ENCODE data around the gene PRKAG2.

The PRKAG2 gene

GRCh38 chr7:151806952-151807775 lies 69.8 kb downstream of the PRKAG2 start:
- no peak overlapping the region for H2BK15ac ChIP-seq (ENCODE audit: low read length)
- peaks cover 0 to 46% (median 0%) of the 10 kb centered on the region in 3 experiments for H3K27me3 ChIP-seq (ENCODE audit: control insufficient read depth in 3 of 3, insufficient read depth in 3 of 3, low read depth in 1 of 3, low read length in 3 of 3)
- no peak overlapping the region for H2AFZ ChIP-seq (ENCODE audit: low read length)
- no peak overlapping the region for H3K4me3 ChIP-seq (ENCODE audit: low read length in 2 of 2)
- H2BK5ac ChIP-seq (ENCODE audit: low read length): no peak overlapping the region
- no peak overlapping the region for H2AK5ac ChIP-seq (ENCODE audit: low read depth, low read length)
- no CpG with 5 or more reads among the region's 19 CpGs for WGBS, 2 donors (ENCODE audit: extremely low coverage in 2 of 2, insufficient read length in 2 of 2, insufficient replicate concordance in 1 of 2)
- peaks cover 0 to 2% of the 10 kb centered on the region in 2 donors for H3K4me1 ChIP-seq (ENCODE audit: control insufficient read depth in 2 of 2, insufficient read depth in 1 of 2, low read depth in 1 of 2, low read length in 2 of 2)
- H2BK12ac ChIP-seq (ENCODE audit: low read length): no peak overlapping the region
- no peak overlapping the region for H3K9ac ChIP-seq (ENCODE audit: low read depth, low read length, poor library complexity)
- H3K9me3 ChIP-seq (replicated peaks in 1 of 2; ENCODE audit: control insufficient read depth in 2 of 2, insufficient read depth in 1 of 2, low read depth in 1 of 2, low read length in 2 of 2): no peaks in the 10 kb centered on the region
- no peaks in the 10 kb centered on the region for H3K36me3 ChIP-seq (replicated peaks in 1 of 2; ENCODE audit: control insufficient read depth in 2 of 2, insufficient read depth in 2 of 2, low read length in 2 of 2)
- H3K4me2 ChIP-seq (ENCODE audit: insufficient read depth, low read length, poor library complexity, severe bottlenecking): no peak overlapping the region
- H2BK120ac ChIP-seq (ENCODE audit: low read depth, low read length): no peak overlapping the region
- H3K23ac ChIP-seq (ENCODE audit: low read depth, low read length, poor library complexity): no peak overlapping the region
- no peak overlapping the region for H3K14ac ChIP-seq (ENCODE audit: low read length)
- H3K4ac ChIP-seq (ENCODE audit: low read length): no peak overlapping the region
- no peak overlapping the region for H3K27ac ChIP-seq (replicated peaks; ENCODE audit: low read length)
- no peak overlapping the region for H3K18ac ChIP-seq (ENCODE audit: low read length)
- DNase-seq (ENCODE audit: low spot score): no peak
- no peak overlapping the region for H4K8ac ChIP-seq (ENCODE audit: low read depth, low read length)
- H3K79me1 ChIP-seq (ENCODE audit: low read depth, low read length): no peaks in the 10 kb centered on the region
- H4K91ac ChIP-seq (ENCODE audit: low read depth, low read length, poor library complexity): no peak overlapping the region

- Histone ChIP-seq H2AFZ (ENCODE audit: low read length) (no peak overlapping the region), H3K27ac (replicated peaks; ENCODE audit: low read length) (no peak overlapping the region), H3K36me3 (replicated peaks in 1 of 2; ENCODE audit: control insufficient read depth in 2 of 2, insufficient read depth in 2 of 2, low read length in 2 of 2) (no peaks in the 10 kb centered on the region), H3K4ac (ENCODE audit: low read length) (no peak overlapping the region), H2AK5ac (ENCODE audit: low read depth, low read length) (no peak overlapping the region), H2BK12ac (ENCODE audit: low read length) (no peak overlapping the region), H3K9me3 (replicated peaks in 1 of 2; ENCODE audit: control insufficient read depth in 2 of 2, insufficient read depth in 1 of 2, low read depth in 1 of 2, low read length in 2 of 2) (no peaks in the 10 kb centered on the region), H2BK120ac (ENCODE audit: low read depth, low read length) (no peak overlapping the region), H3K79me1 (ENCODE audit: low read depth, low read length) (no peaks in the 10 kb centered on the region), H3K4me3 (ENCODE audit: low read length in 2 of 2) (no peak overlapping the region), H3K18ac (ENCODE audit: low read length) (no peak overlapping the region), H4K8ac (ENCODE audit: low read depth, low read length) (no peak overlapping the region), H2BK15ac (ENCODE audit: low read length) (no peak overlapping the region), H3K9ac (ENCODE audit: low read depth, low read length, poor library complexity) (no peak overlapping the region), H4K91ac (ENCODE audit: low read depth, low read length, poor library complexity) (no peak overlapping the region), H3K4me2 (ENCODE audit: insufficient read depth, low read length, poor library complexity, severe bottlenecking) (no peak overlapping the region), H3K4me1 (ENCODE audit: control insufficient read depth in 2 of 2, insufficient read depth in 1 of 2, low read depth in 1 of 2, low read length in 2 of 2) (peaks cover 0 to 2% of the 10 kb centered on the region in 2 donors), H3K23ac (ENCODE audit: low read depth, low read length, poor library complexity) (no peak overlapping the region), H2BK5ac (ENCODE audit: low read length) (no peak overlapping the region), H3K14ac (ENCODE audit: low read length) (no peak overlapping the region), H3K27me3 (ENCODE audit: control insufficient read depth in 3 of 3, insufficient read depth in 3 of 3, low read depth in 1 of 3, low read length in 3 of 3) (peaks cover 0 to 38% (median 0%) of the 10 kb centered on the region in 3 experiments)
- DNase-seq (ENCODE audit: low spot score): no peak
- WGBS, 2 donors (ENCODE audit: extremely low coverage in 2 of 2, insufficient read length in 2 of 2, insufficient replicate concordance in 1 of 2): no CpG with 5 or more reads among the region's 8 CpGs
Observed at GRCh38 chr7:151806204-151806603, 70.7 kb downstream of the PRKAG2 start.

GRCh38 chr7:151805191-151805590 lies 71.7 kb downstream of the PRKAG2 start:
- no peak overlapping the region for H3K23ac ChIP-seq (ENCODE audit: low read depth, low read length, poor library complexity)
- no peak overlapping the region for H2BK15ac ChIP-seq (ENCODE audit: low read length)
- H3K79me1 ChIP-seq (ENCODE audit: low read depth, low read length): no peaks in the 10 kb centered on the region
- H3K27me3 ChIP-seq (ENCODE audit: control insufficient read depth in 3 of 3, insufficient read depth in 3 of 3, low read depth in 1 of 3, low read length in 3 of 3): peaks cover 0 to 31% (median 0%) of the 10 kb centered on the region in 3 experiments
- H3K9ac ChIP-seq (ENCODE audit: low read depth, low read length, poor library complexity): no peak overlapping the region
- DNase-seq (ENCODE audit: low spot score): no peak
- peak overlapping the region; percentile 13 for H2AK5ac ChIP-seq (ENCODE audit: low read depth, low read length)
- no peaks in the 10 kb centered on the region for H3K9me3 ChIP-seq (replicated peaks in 1 of 2; ENCODE audit: control insufficient read depth in 2 of 2, insufficient read depth in 1 of 2, low read depth in 1 of 2, low read length in 2 of 2)
- H3K18ac ChIP-seq (ENCODE audit: low read length): peak overlapping the region; percentile 68
- H2AFZ ChIP-seq (ENCODE audit: low read length): no peak overlapping the region
- H3K36me3 ChIP-seq (replicated peaks in 1 of 2; ENCODE audit: control insufficient read depth in 2 of 2, insufficient read depth in 2 of 2, low read length in 2 of 2): no peaks in the 10 kb centered on the region
- H4K8ac ChIP-seq (ENCODE audit: low read depth, low read length): no peak overlapping the region
- H2BK5ac ChIP-seq (ENCODE audit: low read length): no peak overlapping the region
- no peak overlapping the region for H3K4ac ChIP-seq (ENCODE audit: low read length)
- no CpG with 5 or more reads among the region's 6 CpGs for WGBS, 2 donors (ENCODE audit: extremely low coverage in 2 of 2, insufficient read length in 2 of 2, insufficient replicate concordance in 1 of 2)
- H3K4me2 ChIP-seq (ENCODE audit: insufficient read depth, low read length, poor library complexity, severe bottlenecking): no peak overlapping the region
- H3K27ac ChIP-seq (replicated peaks; ENCODE audit: low read length): no peak overlapping the region
- H4K91ac ChIP-seq (ENCODE audit: low read depth, low read length, poor library complexity): no peak overlapping the region
- H3K4me1 ChIP-seq (ENCODE audit: control insufficient read depth in 2 of 2, insufficient read depth in 1 of 2, low read depth in 1 of 2, low read length in 2 of 2): peaks cover 0 to 2% of the 10 kb centered on the region in 2 donors
- H3K4me3 ChIP-seq (ENCODE audit: low read length in 2 of 2): no peak overlapping the region
- no peak overlapping the region for H2BK12ac ChIP-seq (ENCODE audit: low read length)
- no peak overlapping the region for H2BK120ac ChIP-seq (ENCODE audit: low read depth, low read length)
- peak overlapping the region; percentile 32 for H3K14ac ChIP-seq (ENCODE audit: low read length)

DNA sequence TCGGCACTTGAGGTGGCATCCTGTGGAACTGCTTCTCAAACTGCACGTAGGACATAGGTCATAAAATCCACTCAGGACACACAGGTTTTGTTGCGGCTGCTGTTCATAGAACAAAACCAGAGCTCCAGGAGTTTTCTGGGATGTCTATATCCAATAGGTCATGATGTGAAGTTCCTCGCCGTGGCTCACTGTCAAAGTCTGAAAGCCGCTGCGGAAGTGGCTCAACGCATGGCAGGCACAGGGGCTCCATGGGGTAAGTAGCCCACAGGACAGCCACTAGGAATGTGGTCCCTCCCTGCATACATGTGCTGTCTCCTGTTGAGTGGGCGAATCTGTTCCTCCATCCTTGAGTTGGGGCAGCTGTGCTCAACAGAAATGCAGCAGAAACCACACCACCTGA lies 72.2 kb downstream of the PRKAG2 start:
- Histone ChIP-seq H3K9me3 (replicated peaks in 1 of 2; ENCODE audit: control insufficient read depth in 2 of 2, insufficient read depth in 1 of 2, low read depth in 1 of 2, low read length in 2 of 2) (no peaks in the 10 kb centered on the region), H2BK120ac (ENCODE audit: low read depth, low read length) (no peak overlapping the region), H3K18ac (ENCODE audit: low read length) (peak overlapping the region; percentile 68), H3K23ac (ENCODE audit: low read depth, low read length, poor library complexity) (no peak overlapping the region), H2AK5ac (ENCODE audit: low read depth, low read length) (peak overlapping the region; percentile 13), H2BK5ac (ENCODE audit: low read length) (no peak overlapping the region), H3K79me1 (ENCODE audit: low read depth, low read length) (no peaks in the 10 kb centered on the region), H3K9ac (ENCODE audit: low read depth, low read length, poor library complexity) (no peak overlapping the region), H3K4me3 (ENCODE audit: low read length in 2 of 2) (no peak overlapping the region), H3K4me1 (ENCODE audit: control insufficient read depth in 2 of 2, insufficient read depth in 1 of 2, low read depth in 1 of 2, low read length in 2 of 2) (peaks cover 0 to 2% of the 10 kb centered on the region in 2 donors), H3K4ac (ENCODE audit: low read length) (no peak overlapping the region), H4K91ac (ENCODE audit: low read depth, low read length, poor library complexity) (no peak overlapping the region), H2BK15ac (ENCODE audit: low read length) (no peak overlapping the region), H3K14ac (ENCODE audit: low read length) (no peak overlapping the region), H2BK12ac (ENCODE audit: low read length) (no peak overlapping the region), H3K4me2 (ENCODE audit: insufficient read depth, low read length, poor library complexity, severe bottlenecking) (no peak overlapping the region), H3K36me3 (replicated peaks in 1 of 2; ENCODE audit: control insufficient read depth in 2 of 2, insufficient read depth in 2 of 2, low read length in 2 of 2) (no peaks in the 10 kb centered on the region), H4K8ac (ENCODE audit: low read depth, low read length) (no peak overlapping the region), H2AFZ (ENCODE audit: low read length) (no peak overlapping the region), H3K27me3 (ENCODE audit: control insufficient read depth in 3 of 3, insufficient read depth in 3 of 3, low read depth in 1 of 3, low read length in 3 of 3) (peaks cover 0 to 27% (median 0%) of the 10 kb centered on the region in 3 experiments), H3K27ac (replicated peaks; ENCODE audit: low read length) (no peak overlapping the region)
- no CpG with 5 or more reads among the region's 9 CpGs for WGBS, 2 donors (ENCODE audit: extremely low coverage in 2 of 2, insufficient read length in 2 of 2, insufficient replicate concordance in 1 of 2)
- DNase-seq (ENCODE audit: low spot score): no peak
